Measurements from ENCODE around the gene CCIN. TPM values are rescaled to one million over a fixed set of nuclear protein-coding genes. Genes with fewer than 3 reads are reported as not detected.

The CCIN gene
- polyA plus RNA-seq, 3 donors = 0.11 to 2.3 (median 0.35) TPM

GRCh38 chr9:36123515-36123914 lies 45.7 kb upstream of the CCIN start:
- H3K27me3 ChIP-seq (ENCODE audit: control insufficient read depth in 2 of 2, insufficient read depth in 2 of 2, low read length in 2 of 2) = no peaks in the 10 kb centered on the region
- H4K20me1 ChIP-seq (ENCODE audit: insufficient read depth, low read length) = no peaks in the 10 kb centered on the region
- no peak overlapping the region for H3K9ac ChIP-seq (ENCODE audit: insufficient read depth, low read length, poor library complexity, severe bottlenecking)
- H3K79me2 ChIP-seq (ENCODE audit: insufficient read depth, low read length) = peaks cover 20% of the 10 kb centered on the region
- no peaks in the 10 kb centered on the region for H3K9me3 ChIP-seq (replicated peaks in 1 of 2; ENCODE audit: control insufficient read depth in 1 of 2, insufficient read depth in 1 of 2, low read length in 2 of 2)
- Mint-ChIP-seq H3K27me3 (ENCODE audit: low read depth in 3 of 3) (peaks cover 0 to 4% (median 0%) of the 10 kb centered on the region in 3 donors), H3K4me3 (no peak overlapping the region), H3K4me1 (peaks cover 61% of the 10 kb centered on the region), H3K9me3 (peaks cover 0 to 2% (median 0%) of the 10 kb centered on the region in 7 donors), H3K27ac (peak overlapping the region; percentile 83 to 95 (median 88)), H3K36me3 (peaks cover 13 to 20% of the 10 kb centered on the region in 2 donors)
- DNase-seq = peak; percentile 76 to 92 (median 80)
- H3K27ac ChIP-seq (ENCODE audit: low read depth in 1 of 2, low read length in 2 of 2) = peak overlapping the region in 1 of 2 donors; percentile 74
- no peak overlapping the region for H2AFZ ChIP-seq (ENCODE audit: insufficient read depth, low read depth, low read length, poor library complexity, severe bottlenecking)
- peaks cover 63 to 70% of the 10 kb centered on the region in 2 donors for H3K4me1 ChIP-seq (ENCODE audit: control insufficient read depth in 1 of 2, insufficient read depth in 2 of 2, low read length in 2 of 2)
- TF ChIP-seq CTCF (IDR thresholded peaks at IDR 0.05) = no peak
- intact Hi-C loops (cut with micrococcal nuclease) = no loop called here
- no peaks in the 10 kb centered on the region for H3K36me3 ChIP-seq (replicated peaks in 1 of 2; ENCODE audit: control insufficient read depth in 1 of 2, insufficient read depth in 2 of 2, low read length in 2 of 2)
- no peak overlapping the region for H3K4me3 ChIP-seq (replicated peaks in 1 of 3; ENCODE audit: low read depth in 2 of 3, low read length in 3 of 3)
- no CpG with 5 or more reads among the region's 2 CpGs for WGBS (ENCODE audit: insufficient coverage)
- peak overlapping the region; percentile 15 for H3K4me2 ChIP-seq (replicated peaks; ENCODE audit: extremely low read depth, low read length, poor library complexity, severe bottlenecking)

GRCh38 chr9:36125062-36125855 lies 43.9 kb upstream of the CCIN start:
- peak overlapping the region; percentile 1 for H3K4me2 ChIP-seq (replicated peaks; ENCODE audit: extremely low read depth, low read length, poor library complexity, severe bottlenecking)
- H3K27ac Mint-ChIP-seq = peak overlapping the region; percentile 86 to 98 (median 93)
- H3K36me3 Mint-ChIP-seq = peaks cover 6 to 15% of the 10 kb centered on the region in 2 donors

More at GRCh38 chr9:36125062-36125855, 43.9 kb upstream of the CCIN start:
- H3K4me1 Mint-ChIP-seq = peaks cover 76% of the 10 kb centered on the region
- 93% methylated on average over 7 of the region's 10 CpGs for WGBS (ENCODE audit: insufficient coverage)
- H4K20me1 ChIP-seq (ENCODE audit: insufficient read depth, low read length) = no peaks in the 10 kb centered on the region
- H3K9me3 Mint-ChIP-seq = peaks cover 0 to 4% (median 0%) of the 10 kb centered on the region in 7 donors
- H3K4me3 ChIP-seq (replicated peaks in 1 of 3; ENCODE audit: low read depth in 2 of 3, low read length in 3 of 3) = no peak overlapping the region
- peaks cover 0 to 4% (median 0%) of the 10 kb centered on the region in 3 donors for H3K27me3 Mint-ChIP-seq (ENCODE audit: low read depth in 3 of 3)
- peaks cover 20% of the 10 kb centered on the region for H3K79me2 ChIP-seq (ENCODE audit: insufficient read depth, low read length)
- no peak for DNase-seq
- peak overlapping the region; percentile 22 to 98 for H3K27ac ChIP-seq (ENCODE audit: low read depth in 1 of 2, low read length in 2 of 2)
- intact Hi-C loops (cut with micrococcal nuclease) = loop anchor here in 1 of 2 donors (5.0 kb wide), 1 partner anchor 42 kb away; the partner anchor contains the start of gene CCIN
- no peak overlapping the region for H3K9ac ChIP-seq (ENCODE audit: insufficient read depth, low read length, poor library complexity, severe bottlenecking)
- H2AFZ ChIP-seq (ENCODE audit: insufficient read depth, low read depth, low read length, poor library complexity, severe bottlenecking) = no peak overlapping the region
- H3K4me1 ChIP-seq (ENCODE audit: control insufficient read depth in 1 of 2, insufficient read depth in 2 of 2, low read length in 2 of 2) = peaks cover 75 to 86% of the 10 kb centered on the region in 2 donors
- H3K36me3 ChIP-seq (replicated peaks in 1 of 2; ENCODE audit: control insufficient read depth in 1 of 2, insufficient read depth in 2 of 2, low read length in 2 of 2) = no peaks in the 10 kb centered on the region
- no peaks in the 10 kb centered on the region for H3K9me3 ChIP-seq (replicated peaks in 1 of 2; ENCODE audit: control insufficient read depth in 1 of 2, insufficient read depth in 1 of 2, low read length in 2 of 2)
- no peak for TF ChIP-seq CTCF (IDR thresholded peaks at IDR 0.05)
- H3K27me3 ChIP-seq (ENCODE audit: control insufficient read depth in 2 of 2, insufficient read depth in 2 of 2, low read length in 2 of 2) = no peaks in the 10 kb centered on the region
- H3K4me3 Mint-ChIP-seq = no peak overlapping the region

Data from CD14-positive monocyte (primary cell).